GM12801 (cell line): ENCODE data around the gene CACNA1G.

ENCODE experiments used
- TF ChIP-seq, protein P1 (sequence below): IDR thresholded peaks from one replicate; pipeline ENCODE4 v1.5.1; 2011; ENCODE audit warnings: control low read depth; ENCODE audit not compliant: insufficient read length; ENCODE audit errors: extremely low read depth

The CACNA1G gene

DNA sequence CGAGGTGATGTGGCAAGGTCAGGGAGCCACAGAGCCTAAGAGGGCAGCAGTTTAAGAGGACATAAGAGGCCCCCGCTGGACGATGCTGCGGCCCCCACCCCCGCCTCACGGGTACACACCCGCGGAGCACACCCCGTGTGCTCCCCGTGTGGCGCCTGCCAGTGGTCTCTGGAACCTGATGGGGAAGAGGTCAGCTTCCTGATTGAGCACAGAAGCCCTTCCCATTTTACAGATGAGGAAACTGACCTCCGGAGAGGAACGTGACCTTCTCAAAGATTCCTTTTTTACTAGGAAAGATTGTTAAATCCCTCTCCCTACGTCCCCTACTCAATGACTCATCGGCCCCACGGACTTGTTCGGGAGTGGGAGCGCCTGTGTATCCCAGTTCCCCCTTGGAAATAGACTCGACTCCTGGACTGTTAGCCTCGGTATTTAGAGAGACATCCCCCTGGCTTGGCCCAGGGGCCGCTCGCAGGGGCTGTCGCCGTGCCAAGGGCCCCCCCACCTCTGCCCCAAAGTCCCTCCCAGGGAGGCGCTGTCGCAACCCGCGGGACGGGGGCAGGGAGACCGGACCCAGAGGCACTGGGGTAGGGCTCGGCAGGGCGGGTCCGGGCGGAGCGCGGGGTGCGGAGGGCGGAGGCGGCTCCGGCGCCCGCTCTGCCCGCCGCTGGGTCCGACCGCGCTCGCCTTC is 73.9 kb downstream of the CACNA1G start, which contains the start of gene ABCC3:
Gene ABCC3, plus strand, starts transcription at position 658 of the 691 bp plus-strand sequence. CDS start 56 bp downstream, outside the sequence.
- TF ChIP-seq, protein P1, sequence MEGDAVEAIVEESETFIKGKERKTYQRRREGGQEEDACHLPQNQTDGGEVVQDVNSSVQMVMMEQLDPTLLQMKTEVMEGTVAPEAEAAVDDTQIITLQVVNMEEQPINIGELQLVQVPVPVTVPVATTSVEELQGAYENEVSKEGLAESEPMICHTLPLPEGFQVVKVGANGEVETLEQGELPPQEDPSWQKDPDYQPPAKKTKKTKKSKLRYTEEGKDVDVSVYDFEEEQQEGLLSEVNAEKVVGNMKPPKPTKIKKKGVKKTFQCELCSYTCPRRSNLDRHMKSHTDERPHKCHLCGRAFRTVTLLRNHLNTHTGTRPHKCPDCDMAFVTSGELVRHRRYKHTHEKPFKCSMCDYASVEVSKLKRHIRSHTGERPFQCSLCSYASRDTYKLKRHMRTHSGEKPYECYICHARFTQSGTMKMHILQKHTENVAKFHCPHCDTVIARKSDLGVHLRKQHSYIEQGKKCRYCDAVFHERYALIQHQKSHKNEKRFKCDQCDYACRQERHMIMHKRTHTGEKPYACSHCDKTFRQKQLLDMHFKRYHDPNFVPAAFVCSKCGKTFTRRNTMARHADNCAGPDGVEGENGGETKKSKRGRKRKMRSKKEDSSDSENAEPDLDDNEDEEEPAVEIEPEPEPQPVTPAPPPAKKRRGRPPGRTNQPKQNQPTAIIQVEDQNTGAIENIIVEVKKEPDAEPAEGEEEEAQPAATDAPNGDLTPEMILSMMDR, result no peak

DNA sequence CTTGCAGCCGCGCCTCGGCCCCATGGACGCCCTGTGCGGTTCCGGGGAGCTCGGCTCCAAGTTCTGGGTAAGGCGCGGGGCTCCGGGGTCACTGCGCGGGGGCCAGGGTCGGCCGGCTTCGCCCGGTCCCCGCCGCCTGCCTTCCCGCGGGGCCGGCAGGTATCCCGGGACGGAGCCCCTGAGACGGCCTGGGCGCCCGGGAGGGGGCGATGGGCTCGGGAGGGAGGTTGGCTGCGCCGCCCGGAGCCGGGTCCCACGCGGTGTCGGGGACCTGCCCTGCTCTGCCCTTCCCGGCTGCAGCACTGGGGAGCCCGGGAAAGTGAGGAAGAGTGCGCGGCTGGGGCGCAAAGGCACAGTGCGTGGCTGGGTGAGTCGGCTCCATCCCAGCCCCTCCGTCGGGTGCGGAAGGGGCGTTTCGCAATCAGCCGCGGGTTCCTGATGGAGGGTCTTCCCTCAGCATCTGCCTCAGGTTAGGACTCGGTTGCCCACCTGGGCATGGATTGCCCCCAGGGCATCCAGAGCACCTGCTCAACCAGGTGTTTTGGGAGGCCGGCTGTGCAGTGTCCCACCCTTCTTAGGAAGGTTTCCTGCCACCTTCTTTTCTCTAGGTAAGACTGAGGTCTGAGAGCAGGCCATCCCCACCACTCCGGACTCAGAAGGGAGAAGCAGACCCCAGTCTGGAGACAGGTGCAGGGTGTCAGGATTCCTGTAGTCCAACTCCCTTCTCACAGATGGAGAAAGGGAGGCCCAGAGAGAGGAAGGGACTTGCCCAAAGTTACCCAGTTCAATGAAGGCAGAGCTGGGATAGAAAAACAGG is 74.6 kb downstream of the CACNA1G start:
- TF ChIP-seq, protein P1, result no peak

DNA sequence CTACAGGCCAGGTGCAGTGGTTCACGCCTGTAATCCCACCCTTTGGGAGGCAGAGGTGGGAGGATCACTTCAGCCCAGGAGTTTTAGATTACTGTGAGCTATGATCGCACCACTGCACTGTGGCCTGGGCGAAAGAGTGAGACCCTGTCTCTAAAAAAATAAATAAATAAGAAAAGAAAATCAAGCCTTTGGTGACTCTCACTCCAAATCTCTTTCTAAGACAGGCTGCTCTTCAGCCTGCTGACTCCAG is 75.1 kb downstream of the CACNA1G start:
- TF ChIP-seq, protein P1, result no peak

DNA sequence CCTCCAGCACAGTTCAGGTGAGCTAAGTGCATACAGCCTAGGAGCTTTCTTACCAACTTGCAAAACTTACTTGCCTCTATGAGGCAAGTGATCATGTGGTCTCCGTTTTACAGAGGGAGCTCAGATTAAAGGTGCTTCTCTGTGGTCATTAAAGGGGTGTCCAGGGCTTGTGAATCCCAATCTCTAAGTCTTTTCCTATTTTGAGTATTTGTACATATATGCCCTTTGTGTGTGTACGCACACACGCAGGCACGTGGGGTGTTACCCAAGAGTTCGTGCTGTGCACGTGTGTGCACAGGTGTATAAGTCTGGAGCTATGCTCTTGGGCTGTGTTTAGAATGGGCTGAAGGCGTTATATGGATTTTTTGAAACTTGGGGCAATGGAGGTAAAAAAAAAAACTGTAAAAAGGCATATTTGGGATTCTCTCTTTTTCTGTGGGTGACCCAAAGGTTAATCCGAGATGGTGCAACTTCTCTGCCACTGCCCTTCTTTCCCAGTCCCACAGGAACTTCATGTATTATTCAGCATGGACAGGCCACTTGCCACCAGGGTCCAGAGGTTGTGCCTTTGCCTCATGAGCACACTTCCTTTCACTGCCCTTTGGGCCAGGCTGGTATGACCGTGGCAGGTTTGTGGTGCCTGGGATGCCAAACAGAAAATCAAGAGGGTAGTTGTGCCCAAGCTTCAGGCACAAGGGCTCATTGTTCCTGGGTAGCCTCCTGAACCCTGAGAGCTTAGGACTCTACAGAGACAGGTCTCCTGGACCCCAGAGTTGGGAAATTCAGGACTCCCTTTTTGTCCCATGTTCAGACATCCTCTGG is 75.7 kb downstream of the CACNA1G start:
- TF ChIP-seq, protein P1, result no peak

DNA sequence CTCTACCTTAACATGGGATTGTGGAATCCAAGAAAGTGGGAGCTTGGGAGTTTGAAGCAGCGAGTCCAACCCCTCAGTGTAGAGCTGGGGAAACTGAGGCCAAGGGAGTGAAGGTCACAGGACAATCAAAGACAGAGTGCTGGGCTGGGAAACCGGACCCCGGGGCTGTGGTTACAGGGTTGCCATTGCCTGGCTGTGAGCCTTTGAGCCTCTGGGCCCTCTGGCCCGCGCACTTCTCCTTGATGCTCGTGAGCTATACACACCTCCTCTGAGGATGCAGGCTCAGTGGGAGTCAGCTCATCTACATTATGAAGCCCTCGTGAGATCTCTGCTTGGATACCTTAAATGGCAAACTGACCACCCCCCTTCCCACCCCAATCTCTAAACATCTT is 76.3 kb downstream of the CACNA1G start:
- TF ChIP-seq, protein P1, result no peak

DNA sequence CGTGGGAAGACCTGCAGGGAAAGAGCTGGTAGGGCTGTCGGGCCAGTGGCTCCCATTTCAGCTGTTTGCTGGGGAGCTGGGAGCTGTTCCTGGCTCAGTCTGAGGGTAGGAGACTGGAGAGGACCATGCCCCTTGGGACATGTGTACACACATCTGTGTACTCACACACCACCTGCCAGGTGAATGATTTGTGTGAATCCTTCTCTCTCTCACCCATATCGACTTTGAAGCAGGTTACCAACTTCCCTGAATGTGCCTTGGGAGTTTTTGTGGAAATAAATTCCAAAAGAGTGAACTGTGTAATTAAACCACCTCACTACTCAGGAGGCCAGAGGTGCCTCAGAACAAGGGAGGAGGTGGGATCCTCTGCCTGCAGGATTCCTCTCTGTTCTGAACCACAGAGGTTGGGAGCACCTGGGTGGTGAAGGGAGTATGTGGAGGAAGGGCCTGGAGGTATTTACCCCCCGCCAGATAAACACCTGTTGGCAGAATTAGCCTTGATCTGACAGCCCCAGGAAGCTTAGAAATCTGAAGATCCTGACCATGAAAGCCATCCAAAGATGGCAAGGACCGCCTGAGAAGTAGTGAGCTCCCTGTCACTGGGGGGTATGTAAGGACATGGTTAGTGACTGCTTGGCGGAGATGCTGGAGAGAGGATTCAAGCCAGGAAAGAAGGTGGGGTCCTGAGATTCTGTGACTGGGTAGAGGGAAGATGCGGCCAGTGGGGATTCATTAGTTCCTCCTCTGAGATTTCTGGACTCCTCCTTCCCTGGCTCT is 77.5 kb downstream of the CACNA1G start:
- TF ChIP-seq, protein P1, result no peak
